ENCODE data around the gene ZNF70. TPM values are rescaled to one million over a fixed set of nuclear protein-coding genes. Genes with fewer than 3 reads are reported as not detected.

ZNF70 gene
- total RNA-seq, 2 experiments from 2014 or later: 1.6 to 1.8 TPM

- H3K36me3 Mint-ChIP-seq (ENCODE audit: low read depth): peaks cover 84% of the 10 kb centered on the region
- H3K4me3 Mint-ChIP-seq: no peak overlapping the region
- H3K4me1 Mint-ChIP-seq: peaks cover 75% of the 10 kb centered on the region
- CTCF ChIA-PET: no interaction called here
- POLR2A ChIA-PET: no interaction called here
- no peak overlapping the region for H3K27ac Mint-ChIP-seq
- no peak for DNase-seq
- no peaks in the 10 kb centered on the region for H3K27me3 Mint-ChIP-seq
- H3K9me3 Mint-ChIP-seq: no peaks in the 10 kb centered on the region
These were observed 50.2 kb downstream of the ZNF70 start for GRCh38 chr22:23700706-23701105.

- no peaks in the 10 kb centered on the region for H3K9me3 Mint-ChIP-seq
- ChIA-PET POLR2A (interaction anchor here (0.6 to 2.8 kb wide), 2 partner anchors 13 to 50 kb away, joined by 4 to 20 read pairs; no protein-coding TSS in a partner anchor), CTCF (no interaction called here)
- no peak overlapping the region for H3K27ac Mint-ChIP-seq
- H3K4me1 Mint-ChIP-seq: peaks cover 66% of the 10 kb centered on the region
- no peak for DNase-seq
- H3K4me3 Mint-ChIP-seq: no peak overlapping the region
- peaks cover 84% of the 10 kb centered on the region for H3K36me3 Mint-ChIP-seq (ENCODE audit: low read depth)
- H3K27me3 Mint-ChIP-seq: no peaks in the 10 kb centered on the region
These were observed 52.2 kb downstream of the ZNF70 start for GRCh38 chr22:23698673-23699235.

- Mint-ChIP-seq H3K36me3 (ENCODE audit: low read depth) (peaks cover 84% of the 10 kb centered on the region), H3K4me1 (peaks cover 59% of the 10 kb centered on the region), H3K27me3 (no peaks in the 10 kb centered on the region), H3K4me3 (no peak overlapping the region), H3K9me3 (no peaks in the 10 kb centered on the region), H3K27ac (peak overlapping the region; percentile 74)
- POLR2A ChIA-PET: interaction anchor here (2.7 to 4.8 kb wide), 3 partner anchors 7 to 19 kb away, joined by 15 to 38 read pairs (median 20); no protein-coding TSS in a partner anchor
- DNase-seq: no peak
- CTCF ChIA-PET: no interaction called here
These were observed 52.8 kb downstream of the ZNF70 start for GRCh38 chr22:23698094-23698493.

- DNase-seq: no peak
- H3K27ac Mint-ChIP-seq: peak overlapping the region; percentile 99
- ChIA-PET CTCF (no interaction called here), POLR2A (interaction anchor here (0.6 to 4.8 kb wide), 13 partner anchors 8 to 197 kb away, joined by 3 to 38 read pairs (median 8); partner anchors contain the start of genes MIF, SLC2A11 and ZNF70)
- H3K4me1 Mint-ChIP-seq: peaks cover 55% of the 10 kb centered on the region
- peaks cover 81% of the 10 kb centered on the region for H3K36me3 Mint-ChIP-seq (ENCODE audit: low read depth)
- peak overlapping the region; percentile 93 for H3K4me3 Mint-ChIP-seq
- H3K9me3 Mint-ChIP-seq: no peaks in the 10 kb centered on the region
- H3K27me3 Mint-ChIP-seq: no peaks in the 10 kb centered on the region
These were observed 53.6 kb downstream of the ZNF70 start for GRCh38 chr22:23697031-23697970.

GRCh38 chr22:23696326-23696851 is 54.5 kb downstream of the ZNF70 start:
- H3K27me3 Mint-ChIP-seq: no peaks in the 10 kb centered on the region
- peaks cover 46% of the 10 kb centered on the region for H3K4me1 Mint-ChIP-seq
- H3K36me3 Mint-ChIP-seq (ENCODE audit: low read depth): peaks cover 72% of the 10 kb centered on the region
- H3K9me3 Mint-ChIP-seq: no peaks in the 10 kb centered on the region
- ChIA-PET POLR2A (interaction anchor here (1.0 to 4.8 kb wide), 13 partner anchors 9 to 198 kb away, joined by 3 to 38 read pairs (median 8); partner anchors contain the start of genes CHCHD10, MIF, SLC2A11 and ZNF70), CTCF (interaction anchor here (0.8 to 1.0 kb wide), 2 partner anchors 20 to 105 kb away, joined by 3 to 4 read pairs; no protein-coding TSS in a partner anchor)
- peak overlapping the region; percentile 93 for H3K4me3 Mint-ChIP-seq
- H3K27ac Mint-ChIP-seq: peak overlapping the region; percentile 99
- DNase-seq: peak; percentile 89

GRCh38 chr22:23695571-23696325 is 55.2 kb downstream of the ZNF70 start:
- Mint-ChIP-seq H3K4me3 (peak overlapping the region; percentile 93), H3K27me3 (no peaks in the 10 kb centered on the region), H3K36me3 (ENCODE audit: low read depth) (peaks cover 67% of the 10 kb centered on the region), H3K27ac (peak overlapping the region; percentile 99), H3K4me1 (peaks cover 43% of the 10 kb centered on the region), H3K9me3 (no peaks in the 10 kb centered on the region)
- no peak for DNase-seq
- POLR2A ChIA-PET: interaction anchor here (0.9 to 4.8 kb wide), 14 partner anchors 9 to 199 kb away, joined by 3 to 38 read pairs (median 8); partner anchors contain the start of genes CHCHD10, MIF, SLC2A11 and ZNF70
- CTCF ChIA-PET: interaction anchor here (0.8 to 1.0 kb wide), 2 partner anchors 21 to 105 kb away, joined by 3 to 4 read pairs; no protein-coding TSS in a partner anchor

- peaks cover 39% of the 10 kb centered on the region for H3K4me1 Mint-ChIP-seq
- no peak overlapping the region for H3K4me3 Mint-ChIP-seq
- no peak for DNase-seq
- no peaks in the 10 kb centered on the region for H3K27me3 Mint-ChIP-seq
- H3K27ac Mint-ChIP-seq: peak overlapping the region; percentile 99
- H3K36me3 Mint-ChIP-seq (ENCODE audit: low read depth): peaks cover 61% of the 10 kb centered on the region
- no peaks in the 10 kb centered on the region for H3K9me3 Mint-ChIP-seq
- POLR2A ChIA-PET: interaction anchor here (0.9 to 4.8 kb wide), 8 partner anchors 10 to 199 kb away, joined by 3 to 38 read pairs (median 8); partner anchors contain the start of gene MIF
- CTCF ChIA-PET: interaction anchor here (1.0 kb wide), 1 partner anchor 22 kb away, joined by 3 read pairs; no protein-coding TSS in a partner anchor
These were observed 55.8 kb downstream of the ZNF70 start for GRCh38 chr22:23695141-23695540.

- Mint-ChIP-seq H3K27ac (peak overlapping the region; percentile 10), H3K4me3 (no peak overlapping the region), H3K4me1 (peaks cover 37% of the 10 kb centered on the region), H3K9me3 (no peaks in the 10 kb centered on the region), H3K27me3 (no peaks in the 10 kb centered on the region), H3K36me3 (ENCODE audit: low read depth) (peaks cover 51% of the 10 kb centered on the region)
- DNase-seq: no peak
- ChIA-PET CTCF (no interaction called here), POLR2A (interaction anchor here (0.7 to 4.8 kb wide), 4 partner anchors 21 to 164 kb away, joined by 3 to 38 read pairs (median 3); partner anchors contain the start of genes SLC2A11 and ZNF70)
These were observed 56.8 kb downstream of the ZNF70 start for GRCh38 chr22:23693979-23694680.

- ChIA-PET POLR2A (no interaction called here), CTCF (interaction anchor here (0.7 kb wide), 1 partner anchor 157 kb away, joined by 3 read pairs; no protein-coding TSS in a partner anchor)
- peak overlapping the region; percentile 5 for H3K27ac Mint-ChIP-seq
- H3K9me3 Mint-ChIP-seq: no peaks in the 10 kb centered on the region
- no peaks in the 10 kb centered on the region for H3K27me3 Mint-ChIP-seq
- no peak for DNase-seq
- no peak overlapping the region for H3K4me3 Mint-ChIP-seq
- peaks cover 44% of the 10 kb centered on the region for H3K36me3 Mint-ChIP-seq (ENCODE audit: low read depth)
- H3K4me1 Mint-ChIP-seq: peaks cover 31% of the 10 kb centered on the region
These were observed 58.2 kb downstream of the ZNF70 start for GRCh38 chr22:23692598-23693291.

GRCh38 chr22:23691748-23692423 is 59.0 kb downstream of the ZNF70 start:
- POLR2A ChIA-PET: no interaction called here
- no peak overlapping the region for H3K27ac Mint-ChIP-seq

GRCh38 chr22:23690713-23691112 is 60.2 kb downstream of the ZNF70 start, which contains the start of gene RGL4:
RGL4 (plus strand) TSS chr22:23691013; CDS start chr22:23692031, 1,018 bp downstream.
- Mint-ChIP-seq H3K27me3 (no peaks in the 10 kb centered on the region), H3K9me3 (no peaks in the 10 kb centered on the region), H3K27ac (no peak within 1 kb of the TSS), H3K36me3 (ENCODE audit: low read depth) (peaks cover 31% of the 10 kb centered on the region), H3K4me1 (peaks cover 10% of the 10 kb centered on the region), H3K4me3 (no peak within 1 kb of the TSS)
- ChIA-PET POLR2A (interaction anchor here (0.9 kb wide), 1 partner anchor 26 kb away, joined by 3 read pairs; no protein-coding TSS in a partner anchor), CTCF (no interaction called here)
- no peak for DNase-seq

More at GRCh38 chr22:23691748-23692423, 59.0 kb downstream of the ZNF70 start:
- Mint-ChIP-seq H3K36me3 (ENCODE audit: low read depth) (peaks cover 41% of the 10 kb centered on the region), H3K9me3 (no peaks in the 10 kb centered on the region), H3K4me3 (no peak overlapping the region), H3K27me3 (no peaks in the 10 kb centered on the region), H3K4me1 (peaks cover 22% of the 10 kb centered on the region)
- CTCF ChIA-PET: no interaction called here
- DNase-seq: no peak
